Measurements from ENCODE around the gene ABCA13. TPM values are rescaled to one million over a fixed set of nuclear protein-coding genes. Genes with fewer than 3 reads are reported as not detected.
"Not testable (repeated sequence)": the region's sequence is repeated elsewhere in the genome, so short reads cannot be mapped to it uniquely, and the experiment has no call there.

Gene ABCA13
- polyA plus RNA-seq, 5 donors, result 0.64 to 2.2 (median 1.4) TPM

DNA sequence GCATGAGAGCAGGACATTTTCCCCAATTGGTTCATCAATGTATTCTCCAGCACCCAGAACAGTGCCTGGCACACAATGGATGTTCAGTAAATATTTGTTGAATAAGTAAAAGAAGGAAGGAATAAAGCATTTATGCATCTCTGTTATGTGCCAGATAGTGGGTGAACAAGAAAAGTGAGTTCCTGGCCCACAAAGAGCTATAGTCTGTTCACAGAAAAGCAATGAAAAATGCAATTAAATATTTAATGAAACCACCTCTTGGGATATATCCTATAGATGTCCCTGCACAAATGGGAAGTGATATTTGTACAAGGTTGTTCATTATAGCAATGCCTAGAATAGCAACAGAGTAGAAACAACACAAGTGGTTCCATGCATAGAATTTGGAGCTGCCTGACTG lies 2.1 kb downstream of the ABCA13 start:
- no peak for DNase-seq

DNA sequence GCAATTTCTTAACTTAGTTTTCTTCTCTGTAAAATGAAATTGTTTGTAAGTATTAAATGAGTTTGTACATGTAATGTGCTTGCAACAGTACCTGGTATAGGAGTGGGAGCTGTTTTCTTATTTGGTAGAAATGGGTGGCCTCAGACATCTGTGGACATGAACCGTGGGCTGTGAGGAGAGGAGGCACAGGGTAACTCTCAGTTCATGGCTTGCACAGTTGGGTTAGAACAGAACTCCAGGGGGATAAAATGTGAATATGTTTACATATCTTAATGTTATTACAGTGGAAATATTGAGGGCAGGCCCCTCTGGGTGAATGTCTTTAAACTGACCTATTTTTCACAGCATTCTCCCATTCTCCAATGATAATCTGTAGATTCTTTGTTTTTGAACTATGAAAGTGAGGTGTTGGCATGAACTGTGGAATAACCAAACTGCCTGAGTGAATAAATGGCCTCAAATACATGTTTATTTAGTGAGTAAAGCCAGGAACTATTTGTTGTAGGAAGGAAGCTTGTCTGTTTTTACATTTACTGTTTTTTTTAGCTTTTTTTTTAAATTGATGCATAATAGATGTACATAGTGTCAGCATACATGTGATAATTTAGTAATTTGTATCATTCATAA lies 2.6 kb downstream of the ABCA13 start:
- DNase-seq, result no peak

DNA sequence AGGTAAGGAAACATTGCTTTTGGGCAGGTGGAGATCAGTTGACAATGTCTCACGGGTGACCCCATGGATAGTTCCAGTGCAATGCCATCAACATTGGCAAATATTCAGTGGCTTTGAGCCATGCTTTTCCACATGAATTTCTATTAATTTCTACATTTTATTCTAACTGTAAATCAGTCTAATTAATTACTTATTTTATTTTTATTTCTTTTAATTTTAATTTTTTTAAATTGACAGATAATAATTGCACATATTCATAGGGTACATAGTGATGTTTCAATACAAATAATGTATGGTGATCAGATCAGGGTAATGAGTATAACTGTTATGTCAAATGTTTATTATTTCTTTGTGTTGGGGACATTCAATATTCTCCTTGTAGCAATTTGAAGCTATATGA lies 3.8 kb downstream of the ABCA13 start:
- DNase-seq, result no peak

- no peak for DNase-seq
Observed at GRCh38 chr7:48176356-48176893, 5.2 kb downstream of the ABCA13 start.

GRCh38 chr7:48177271-48177670 lies 6.0 kb downstream of the ABCA13 start:
- no peak for DNase-seq

DNA sequence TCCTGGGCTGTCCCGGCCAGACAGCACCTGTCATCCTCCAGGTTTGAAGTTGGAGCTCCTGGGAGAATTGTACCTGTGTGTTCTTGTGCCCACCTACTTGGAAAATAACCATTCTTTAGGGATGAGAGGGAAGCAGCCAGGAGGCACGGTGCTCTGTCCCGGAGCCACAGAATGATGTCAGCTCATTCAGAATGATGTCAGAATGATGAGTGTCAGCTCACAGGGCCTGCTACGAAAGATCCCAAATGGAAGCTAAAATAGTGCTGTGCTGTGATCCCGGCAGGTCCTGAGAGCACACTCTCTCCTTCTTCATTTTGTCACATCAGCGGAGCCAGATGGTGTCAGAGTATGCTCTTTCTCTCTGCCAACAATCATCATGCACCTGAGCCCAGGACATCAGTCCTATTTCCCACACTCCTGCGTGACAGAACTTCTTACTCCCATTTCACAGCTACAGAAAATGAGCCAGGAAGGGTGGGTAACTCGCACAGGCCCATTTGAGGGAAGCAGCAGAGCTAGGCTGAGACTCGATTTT lies 8.3 kb downstream of the ABCA13 start:
- DNase-seq, result no peak

- DNase-seq, result no peak
Observed at GRCh38 chr7:48180981-48181380, 9.7 kb downstream of the ABCA13 start.

GRCh38 chr7:48182718-48183369 lies 11.6 kb downstream of the ABCA13 start:
- no peak for DNase-seq

- DNase-seq, result no peak
Observed at GRCh38 chr7:48183370-48183743, 12.1 kb downstream of the ABCA13 start.

GRCh38 chr7:48183965-48184364 lies 12.7 kb downstream of the ABCA13 start:
- DNase-seq, result no peak

GRCh38 chr7:48188776-48189520 lies 17.7 kb downstream of the ABCA13 start:
- no peak for DNase-seq

GRCh38 chr7:48192996-48193395 lies 21.7 kb downstream of the ABCA13 start:
- no peak for DNase-seq

DNA sequence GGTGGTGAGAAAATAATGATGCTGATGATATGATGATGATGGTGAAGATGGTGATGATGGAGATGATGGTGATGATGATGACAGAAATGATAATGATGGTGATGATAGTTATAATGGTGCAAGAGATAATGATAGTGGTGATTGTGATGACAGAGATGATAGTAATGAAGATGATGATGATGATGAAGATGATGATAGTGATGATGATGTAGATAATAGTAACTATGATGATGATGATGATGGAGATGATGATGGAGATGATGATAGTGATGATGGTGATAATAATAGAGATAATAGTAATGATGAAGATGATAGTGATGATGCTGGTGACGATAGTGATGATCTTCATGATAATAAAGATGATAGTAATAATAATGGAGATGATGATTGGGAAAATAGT lies 22.2 kb downstream of the ABCA13 start:
- no peak for DNase-seq

GRCh38 chr7:48200946-48201589 lies 29.8 kb downstream of the ABCA13 start:
- DNase-seq, result peak in 1 of 2 donors; percentile 4

GRCh38 chr7:48202916-48203315 lies 31.7 kb downstream of the ABCA13 start:
- not testable (repeated sequence) for DNase-seq

GRCh38 chr7:48207155-48207675 lies 36.0 kb downstream of the ABCA13 start:
- DNase-seq, result no peak

GRCh38 chr7:48209004-48209600 lies 37.8 kb downstream of the ABCA13 start:
- DNase-seq, result no peak

DNA sequence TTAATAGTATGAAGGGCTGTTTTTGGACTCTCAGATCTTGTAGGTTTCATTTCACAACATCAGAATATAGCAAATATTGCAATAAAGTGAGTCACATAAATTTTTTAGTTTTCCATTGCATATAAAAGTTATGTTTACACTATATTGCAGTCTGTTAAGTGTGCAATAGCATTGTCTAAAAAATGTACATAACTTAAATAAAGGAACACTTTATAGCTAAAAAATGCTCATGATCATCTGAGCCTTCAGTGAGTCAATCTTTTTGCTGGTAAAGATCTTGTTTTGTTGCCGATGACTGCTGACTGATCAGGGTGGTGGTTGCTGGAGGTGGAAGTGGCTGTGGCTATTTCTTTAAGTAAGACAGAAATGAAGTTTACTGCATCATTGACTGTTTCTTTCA lies 42.0 kb downstream of the ABCA13 start:
- no peak for DNase-seq

DNA sequence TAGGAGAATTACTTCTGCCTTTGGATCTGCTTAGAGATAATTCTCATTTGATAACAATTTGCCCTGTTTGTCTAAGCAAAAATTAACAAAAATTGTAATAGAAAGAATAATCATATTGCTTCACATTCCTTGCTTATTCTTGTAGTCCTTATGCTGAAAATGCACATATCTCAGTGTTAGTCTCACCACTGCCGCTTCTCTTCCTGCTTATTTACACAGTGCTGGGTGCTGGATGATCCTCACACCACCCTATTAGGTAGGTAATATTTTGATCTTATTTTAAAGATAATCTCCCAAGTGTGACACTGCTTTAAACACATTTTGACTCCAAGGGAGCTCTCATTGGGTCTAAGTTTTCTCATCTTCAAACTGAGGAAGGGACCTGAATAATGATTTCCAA lies 46.0 kb downstream of the ABCA13 start:
- no peak for DNase-seq

- DNase-seq, result no peak
Observed at GRCh38 chr7:48217753-48218152, 46.5 kb downstream of the ABCA13 start.

GRCh38 chr7:48224042-48224441 lies 52.8 kb downstream of the ABCA13 start:
- DNase-seq, result no peak

Measured in right lung (tissue), 5 donors.